H9 (cell line): ENCODE data around the gene HOXC10. TPM values are rescaled to one million over a fixed set of nuclear protein-coding genes. Genes with fewer than 3 reads are reported as not detected.

Experiments
- DNase-seq: peaks from one replicate; pipeline ENCODE4 v3.0.0-alpha.2; 2017
- H2AFZ ChIP-seq: one replicate; pipeline ENCODE4 v1.6.1; 2013; ENCODE audit warnings: mild to moderate bottlenecking, low read length, control low read depth, moderate library complexity
- H2AK5ac ChIP-seq: 2 replicates; pipeline ENCODE4 v1.6.1; 2013; ENCODE audit warnings: low read length, control low read depth, mixed read lengths; ENCODE audit not compliant: insufficient read length
- H2BK120ac ChIP-seq: one replicate; pipeline ENCODE4 v1.6.1; 2013; ENCODE audit warnings: low read depth, mild to moderate bottlenecking, low read length, control low read depth, inconsistent platforms; ENCODE audit not compliant: poor library complexity, severe bottlenecking
- H2BK12ac ChIP-seq: 2 replicates; pipeline ENCODE4 v1.6.1; 2013; ENCODE audit warnings: low read length, control low read depth, mixed read lengths, low read depth; ENCODE audit not compliant: insufficient read length
- H2BK15ac ChIP-seq: 2 replicates; pipeline ENCODE4 v1.6.1; 2013; ENCODE audit warnings: low read depth, low read length, control low read depth
- H2BK20ac ChIP-seq: one replicate; pipeline ENCODE4 v1.6.1; 2013; ENCODE audit warnings: low read depth, mild to moderate bottlenecking, low read length, control low read depth, inconsistent platforms; ENCODE audit not compliant: poor library complexity, severe bottlenecking
- H2BK5ac ChIP-seq: 2 replicates; pipeline ENCODE4 v1.6.1; 2013; ENCODE audit warnings: low read length, control low read depth, mixed read lengths; ENCODE audit not compliant: insufficient read length
- H3K14ac ChIP-seq: 2 replicates; pipeline ENCODE4 v1.6.1; 2013; ENCODE audit warnings: low read length, control low read depth; ENCODE audit not compliant: insufficient read depth
- H3K18ac ChIP-seq: 2 replicates; pipeline ENCODE4 v1.6.1; 2013; ENCODE audit warnings: low read depth, mild to moderate bottlenecking, mixed read lengths, low read length, control low read depth; ENCODE audit not compliant: insufficient read length
- H3K23ac ChIP-seq: 2 replicates; pipeline ENCODE4 v1.6.1; 2013; ENCODE audit warnings: low read length, control low read depth, mixed read lengths, low read depth; ENCODE audit not compliant: insufficient read length
- H3K23me2 ChIP-seq: 2 replicates; pipeline ENCODE4 v1.6.1; 2013; ENCODE audit warnings: low read depth, mild to moderate bottlenecking, mixed read lengths, low read length, control low read depth; ENCODE audit not compliant: insufficient read length, poor library complexity, severe bottlenecking
- H3K27ac ChIP-seq: 2 replicates; pipeline ENCODE4 v1.5.1; 2013; ENCODE audit warnings: low read length, control low read depth, mixed read lengths, low read depth; ENCODE audit not compliant: insufficient read length
- H3K27me3 ChIP-seq: 2 replicates; pipeline ENCODE4 v1.6.1; 2013; ENCODE audit warnings: low read length, control low read depth, inconsistent platforms; ENCODE audit not compliant: insufficient read depth
- H3K4ac ChIP-seq: 2 replicates; pipeline ENCODE4 v1.6.1; 2013; ENCODE audit warnings: low read depth, mild to moderate bottlenecking, control low read depth, inconsistent platforms, low read length, moderate library complexity
- H3K4me1 ChIP-seq: 2 replicates; pipeline ENCODE4 v1.6.1; 2013; ENCODE audit warnings: low read length, control low read depth, inconsistent platforms; ENCODE audit not compliant: insufficient read depth
- H3K4me2 ChIP-seq: 2 replicates; pipeline ENCODE4 v1.6.1; 2013; ENCODE audit warnings: low read length, control low read depth, mixed read lengths; ENCODE audit not compliant: insufficient read length, insufficient read depth
- H3K56ac ChIP-seq: 2 replicates; pipeline ENCODE4 v1.6.1; 2013; ENCODE audit warnings: low read depth, mild to moderate bottlenecking, mixed read lengths, low read length, control low read depth; ENCODE audit not compliant: insufficient read length
- H3K79me1 ChIP-seq: 2 replicates; pipeline ENCODE4 v1.6.1; 2013; ENCODE audit warnings: low read depth, mild to moderate bottlenecking, moderate library complexity, low read length, control low read depth, inconsistent platforms; ENCODE audit not compliant: insufficient read depth, poor library complexity, severe bottlenecking
- H3K79me2 ChIP-seq: 2 replicates; pipeline ENCODE4 v1.6.1; 2013; ENCODE audit warnings: low read length, control low read depth, inconsistent platforms; ENCODE audit not compliant: insufficient read depth
- H3K9ac ChIP-seq: 2 replicates; pipeline ENCODE4 v1.6.1; 2013; ENCODE audit warnings: low read length, control low read depth, mixed read lengths; ENCODE audit not compliant: insufficient read length; ENCODE audit errors: extremely low read depth
- H3K9me3 ChIP-seq: one replicate; pipeline ENCODE4 v1.6.1; 2013; ENCODE audit warnings: low read depth, low read length, inconsistent platforms; ENCODE audit not compliant: control insufficient read depth
- H3T11ph ChIP-seq: one replicate; pipeline ENCODE4 v1.6.1; 2013; ENCODE audit warnings: mild to moderate bottlenecking, low read length, control low read depth, inconsistent platforms
- H4K20me1 ChIP-seq: one replicate; pipeline ENCODE4 v1.6.1; 2013; ENCODE audit not compliant: control insufficient read depth, insufficient read length, insufficient read depth
- H4K5ac ChIP-seq: 2 replicates; pipeline ENCODE4 v1.6.1; 2013; ENCODE audit warnings: low read depth, mild to moderate bottlenecking, mixed read lengths, low read length, control low read depth; ENCODE audit not compliant: insufficient read length
- H4K8ac ChIP-seq: replicated peaks from 2 replicates; pipeline ENCODE4 v1.6.1; 2013; ENCODE audit warnings: low read length, control low read depth, mixed read lengths, low read depth; ENCODE audit not compliant: insufficient read length
- H4K91ac ChIP-seq: 2 replicates; pipeline ENCODE4 v1.6.1; 2013; ENCODE audit warnings: low read depth, mild to moderate bottlenecking, moderate library complexity, mixed read lengths, low read length, control low read depth; ENCODE audit not compliant: insufficient read length
- H3K27ac Mint-ChIP-seq, 3 experiments: 2 replicates in 2 of 3; 3 replicates in 1 of 3; pipeline ENCODE4 v1.8.0; 2020 to 2021; ENCODE audit warnings: mixed read lengths in 3 of 3, mild to moderate bottlenecking in 1 of 3, moderate library complexity in 1 of 3
- H3K27me3 Mint-ChIP-seq: 2 replicates; pipeline ENCODE4 v1.8.0; 2021; ENCODE audit warnings: low read depth, mild to moderate bottlenecking, moderate library complexity, mixed read lengths
- H3K36me3 Mint-ChIP-seq, 3 experiments: 2 replicates in 2 of 3; 3 replicates in 1 of 3; pipeline ENCODE4 v1.8.0; 2020 to 2021; ENCODE audit warnings: low read depth in 3 of 3, mixed read lengths in 3 of 3; ENCODE audit not compliant: insufficient read depth in 1 of 3
- H3K4me1 Mint-ChIP-seq, 2 experiments: 2 replicates each; pipeline ENCODE4 v1.8.0; 2020; ENCODE audit warnings: mixed read lengths in 2 of 2
- H3K4me3 Mint-ChIP-seq, 2 experiments: 2 replicates in 1 of 2; 3 replicates in 1 of 2; pipeline ENCODE4 v1.8.0; 2020 to 2021; ENCODE audit warnings: mild to moderate bottlenecking in 2 of 2, mixed read lengths in 2 of 2, moderate library complexity in 1 of 2
- H3K9me3 Mint-ChIP-seq, 2 experiments: 2 replicates in 1 of 2; 3 replicates in 1 of 2; pipeline ENCODE4 v1.8.0; 2020; ENCODE audit warnings: mild to moderate bottlenecking in 2 of 2, mixed read lengths in 2 of 2, moderate library complexity in 1 of 2
- CTCF ChIP-seq: fragments of 200-600 bp; sonication (generic); conservative IDR thresholded peaks from 3 replicates; pipeline ENCODE4 v1.8.0; 2021; ENCODE audit warnings: antibody characterized with exemption, mild to moderate bottlenecking
- WGBS: extraction: QIAGEN DNeasy Blood & Tissue Kit; methylation state at CpG from one replicate; pipeline ENCODE4 v1.1.7; 2013; ENCODE audit warnings: missing lambda C conversion rate, low lambda C conversion rate, mixed read lengths; ENCODE audit not compliant: insufficient read length; ENCODE audit errors: extremely low coverage; 5-methylcytosine and 5-hydroxymethylcytosine counted together
- total RNA-seq: library from RNA; stranded (reverse); gene quantifications from 2 replicates; pipeline ENCODE4 v1.2.1, GENCODE V29; 2021

HOXC10 gene
- total RNA-seq, 1 experiment from 2014 or later, result not detected

- no peak within 1 kb of the TSS for H3K14ac ChIP-seq
- H2BK120ac ChIP-seq, result no peak within 1 kb of the TSS
- Mint-ChIP-seq H3K4me3 (peak within 1 kb of the TSS; percentile 29 to 67), H3K27ac (no peak within 1 kb of the TSS), H3K36me3 (no peaks in the 10 kb centered on the region), H3K27me3 (peaks cover 98% of the 10 kb centered on the region), H3K9me3 (peaks cover 7 to 9% of the 10 kb centered on the region in 2 experiments), H3K4me1 (peaks cover 0 to 19% of the 10 kb centered on the region in 2 experiments; a peak in 3 of 4 replicates)
- H3K4me1 ChIP-seq, result no peaks in the 10 kb centered on the region
- no CpG with 5 or more reads among the region's 56 CpGs for WGBS
- no peak within 1 kb of the TSS for H3K23ac ChIP-seq
- no peaks in the 10 kb centered on the region for H3K79me1 ChIP-seq
- H3K9me3 ChIP-seq, result no peaks in the 10 kb centered on the region
- H4K5ac ChIP-seq, result no peak within 1 kb of the TSS
- no peak within 1 kb of the TSS for H3K4ac ChIP-seq
- TF ChIP-seq CTCF, result no peak
- no peak within 1 kb of the TSS for H2BK15ac ChIP-seq
- H2BK12ac ChIP-seq, result no peak within 1 kb of the TSS
- no peaks in the 10 kb centered on the region for H3K23me2 ChIP-seq
- no peaks in the 10 kb centered on the region for H3K79me2 ChIP-seq
- no peak within 1 kb of the TSS for H3K18ac ChIP-seq
- H2BK20ac ChIP-seq, result no peak within 1 kb of the TSS
- peaks cover 92% of the 10 kb centered on the region for H3K27me3 ChIP-seq
- no peaks in the 10 kb centered on the region for H4K20me1 ChIP-seq
- H3K4me2 ChIP-seq, result peak within 1 kb of the TSS; percentile 11
- no peak within 1 kb of the TSS for H4K91ac ChIP-seq
- H3T11ph ChIP-seq, result no peak within 1 kb of the TSS
- H3K9ac ChIP-seq, result no peak within 1 kb of the TSS
- H2BK5ac ChIP-seq, result no peak within 1 kb of the TSS
- H3K27ac ChIP-seq, result no peak within 1 kb of the TSS
- H3K56ac ChIP-seq, result no peak within 1 kb of the TSS
- no peak within 1 kb of the TSS for H4K8ac ChIP-seq
- no peak within 1 kb of the TSS for H2AFZ ChIP-seq
- DNase-seq, result peak; percentile 100
- no peak within 1 kb of the TSS for H2AK5ac ChIP-seq
These were observed 46.4 kb upstream of the HOXC10 start, which contains the start of gene HOXC13 for GRCh38 chr12:53938326-53939140. Gene HOXC13 (plus strand): TSS chr12:53938831. CDS start chr12:53938907, 76 bp downstream.
